Cardiac muscle cell (in vitro differentiated cells and primary cell): ENCODE results near the gene RREB1. TPM values are rescaled to one million over a fixed set of nuclear protein-coding genes. Genes with fewer than 3 reads are reported as not detected.

Source experiments
- DNase-seq, 2 donors: peaks; one replicate each; pipeline versions ENCODE4 v3.0.0 to v3.0.0-alpha.2; 2010 to 2017; ENCODE audit warnings: low read depth in 1 of 2, low spot score in 1 of 2
- H3K27ac ChIP-seq: fragments of 200-600 bp; sonication (generic); 2 replicates; pipeline ENCODE4 v1.5.1; 2016
- H3K27me3 ChIP-seq: fragments of 200-600 bp; sonication (generic); 2 replicates; pipeline ENCODE4 v1.6.0; 2016; ENCODE audit warnings: control low read depth
- H3K36me3 ChIP-seq: fragments of 200-600 bp; sonication (generic); 2 replicates; pipeline ENCODE4 v1.5.1; 2016; ENCODE audit warnings: control low read depth
- H3K4me1 ChIP-seq: fragments of 200-600 bp; sonication (generic); 2 replicates; pipeline ENCODE4 v1.8.1; 2017; ENCODE audit warnings: low read depth, mild to moderate bottlenecking, mixed run types
- H3K4me3 ChIP-seq: fragments of 200-600 bp; sonication (generic); 2 replicates; pipeline ENCODE4 v1.5.1; 2016; ENCODE audit warnings: mild to moderate bottlenecking
- H3K9me3 ChIP-seq: fragments of 200-600 bp; sonication (generic); 2 replicates; pipeline ENCODE4 v1.5.1; 2017; ENCODE audit warnings: low read depth, mild to moderate bottlenecking, control low read depth
- CTCF ChIP-seq: IDR thresholded peaks from 2 replicates; pipeline ENCODE4 v1.5.1; 2012; ENCODE audit warnings: low read depth, mild to moderate bottlenecking, low read length
- polyA plus RNA-seq: library from polyadenylated mRNA; unstranded; fragments of >200 nt; fragmentation: Nextera tagmentation; extraction: Ambion mirVana; gene quantifications from 2 replicates; pipeline ENCODE4 v1.2.1, GENCODE V29; 2016
- total RNA-seq: library from RNA; depleted of rRNA; stranded (reverse); fragments of >200 nt; gene quantifications from 2 replicates; pipeline ENCODE4 v1.2.3, GENCODE V29; 2016

Gene RREB1
- total and polyA plus RNA-seq, 2 experiments from 2014 or later: 15.4 to 55.3 TPM

GRCh38 chr6:7077856-7078255, 29.9 kb upstream of the RREB1 start:
- Histone ChIP-seq H3K9me3 (no peaks in the 10 kb centered on the region), H3K27me3 (no peaks in the 10 kb centered on the region), H3K27ac (no peak overlapping the region), H3K4me3 (no peak overlapping the region), H3K36me3 (no peaks in the 10 kb centered on the region), H3K4me1 (no peaks in the 10 kb centered on the region)
- TF ChIP-seq CTCF: no peak
- DNase-seq: no peak

- no peaks in the 10 kb centered on the region for H3K36me3 ChIP-seq
- no peaks in the 10 kb centered on the region for H3K4me1 ChIP-seq
- H3K9me3 ChIP-seq: no peaks in the 10 kb centered on the region
- H3K4me3 ChIP-seq: no peak overlapping the region
- DNase-seq: no peak
- no peaks in the 10 kb centered on the region for H3K27me3 ChIP-seq
- TF ChIP-seq CTCF: no peak
- no peak overlapping the region for H3K27ac ChIP-seq
These were observed 28.9 kb upstream of the RREB1 start for GRCh38 chr6:7078856-7079255.

GRCh38 chr6:7080311-7080710, 27.4 kb upstream of the RREB1 start:
- no peak for DNase-seq
- H3K27ac ChIP-seq: no peak overlapping the region
- no peaks in the 10 kb centered on the region for H3K27me3 ChIP-seq
- H3K4me1 ChIP-seq: no peaks in the 10 kb centered on the region
- H3K36me3 ChIP-seq: no peaks in the 10 kb centered on the region
- H3K4me3 ChIP-seq: no peak overlapping the region
- no peaks in the 10 kb centered on the region for H3K9me3 ChIP-seq
- TF ChIP-seq CTCF: no peak

GRCh38 chr6:7085911-7086310, 21.9 kb upstream of the RREB1 start:
- no peaks in the 10 kb centered on the region for H3K36me3 ChIP-seq
- H3K4me1 ChIP-seq: no peaks in the 10 kb centered on the region
- no peak overlapping the region for H3K4me3 ChIP-seq
- no peaks in the 10 kb centered on the region for H3K9me3 ChIP-seq
- H3K27ac ChIP-seq: no peak overlapping the region
- peak; percentile 8 to 82 for DNase-seq
- H3K27me3 ChIP-seq: no peaks in the 10 kb centered on the region
- TF ChIP-seq CTCF: no peak

GRCh38 chr6:7086488-7086887, 21.3 kb upstream of the RREB1 start:
- Histone ChIP-seq H3K27me3 (no peaks in the 10 kb centered on the region), H3K9me3 (no peaks in the 10 kb centered on the region), H3K36me3 (no peaks in the 10 kb centered on the region), H3K4me3 (no peak overlapping the region), H3K4me1 (no peaks in the 10 kb centered on the region), H3K27ac (no peak overlapping the region)
- DNase-seq: peak in 1 of 2 donors; percentile 46
- TF ChIP-seq CTCF: peak; percentile 23

- DNase-seq: peak in 1 of 2 donors; percentile 40
- Histone ChIP-seq H3K4me3 (no peak overlapping the region), H3K27me3 (no peaks in the 10 kb centered on the region), H3K36me3 (no peaks in the 10 kb centered on the region), H3K4me1 (no peaks in the 10 kb centered on the region), H3K9me3 (no peaks in the 10 kb centered on the region), H3K27ac (no peak overlapping the region)
- TF ChIP-seq CTCF: peak; percentile 30
These were observed 20.7 kb upstream of the RREB1 start for GRCh38 chr6:7087066-7087465.
